Astrocyte of the spinal cord (primary cell): ENCODE data around the gene SSNA1.

Source experiments
- DNase-seq: peaks from one replicate; pipeline ENCODE4 v3.0.0; 2011; ENCODE audit warnings: low read depth, low spot score
- H3K4me3 ChIP-seq: 2 replicates; pipeline ENCODE4 v1.5.1; 2011; ENCODE audit warnings: low read depth, mild to moderate bottlenecking, low read length, moderate library complexity
- CTCF ChIP-seq: IDR thresholded peaks from 2 replicates; pipeline ENCODE4 v1.5.1; 2012; ENCODE audit warnings: low read depth, mild to moderate bottlenecking, low read length, inconsistent platforms
- in situ Hi-C: cut with HindIII; loops from 2 replicates; pipeline ENCODE4 v1.10.0; 2017; ENCODE audit warnings: low sequenced_read_pairs

Gene SSNA1

GRCh38 chr9:137184881-137185660, 3.4 kb upstream of the SSNA1 start:
- H3K4me3 ChIP-seq: no peak overlapping the region
- in situ Hi-C loops: no loop called here
- TF ChIP-seq CTCF: no peak
- no peak for DNase-seq

- DNase-seq: no peak
- TF ChIP-seq CTCF: no peak
- in situ Hi-C loops: no loop called here
- no peak overlapping the region for H3K4me3 ChIP-seq
These were observed 2.6 kb upstream of the SSNA1 start for GRCh38 chr9:137185921-137186320.

- no peak for TF ChIP-seq CTCF
- H3K4me3 ChIP-seq: no peak overlapping the region
- in situ Hi-C loops: no loop called here
- DNase-seq: no peak
These were observed 2.1 kb upstream of the SSNA1 start for GRCh38 chr9:137186385-137186784.

GRCh38 chr9:137187386-137187785, 1.1 kb upstream of the SSNA1 start:
- DNase-seq: no peak
- in situ Hi-C loops: no loop called here
- no peak for TF ChIP-seq CTCF

GRCh38 chr9:137188086-137188489, 388 bp upstream of the SSNA1 start:
- peak overlapping the region; percentile 87 for H3K4me3 ChIP-seq
- no peak for TF ChIP-seq CTCF
- no peak for DNase-seq
- in situ Hi-C loops: no loop called here

More at GRCh38 chr9:137187386-137187785, 1.1 kb upstream of the SSNA1 start:
- peak overlapping the region; percentile 87 for H3K4me3 ChIP-seq

- no peak for TF ChIP-seq CTCF
- in situ Hi-C loops: no loop called here
- no peak for DNase-seq
- H3K4me3 ChIP-seq: peak overlapping the region; percentile 87
These were observed 1.1 kb downstream of the SSNA1 start for GRCh38 chr9:137189297-137190295.
